H1 (cell line): ENCODE results near the gene ELAVL2. TPM values are rescaled to one million over a fixed set of nuclear protein-coding genes. Genes with fewer than 3 reads are reported as not detected.

Source experiments
- GABPA ChIP-seq: IDR thresholded peaks from 2 replicates; pipeline ENCODE4 v1.6.1; 2011; ENCODE audit warnings: mild to moderate bottlenecking, low read length, moderate library complexity, borderline replicate concordance; ENCODE audit not compliant: insufficient read depth
- SIN3A ChIP-seq, 2 experiments: IDR thresholded peaks in 1 of 2; conservative IDR thresholded peaks in 1 of 2; 2 replicates each; pipeline ENCODE4 v1.6.1; 2011 to 2012; ENCODE audit warnings: low read length in 2 of 2, improper control_type of control experiment in 1 of 2, low read depth in 1 of 2, mild to moderate bottlenecking in 1 of 2
- SP2 ChIP-seq: IDR thresholded peaks from 2 replicates; pipeline ENCODE4 v1.6.1; 2012; ENCODE audit warnings: mild to moderate bottlenecking, low read length, inconsistent platforms
- SUZ12 ChIP-seq: fragments of 200-600 bp; sonication (generic); IDR thresholded peaks from 2 replicates; pipeline ENCODE4 v1.6.1; 2012; ENCODE audit warnings: mild to moderate bottlenecking, inconsistent platforms, low read length, moderate library complexity, mixed read lengths
- TAF1 ChIP-seq: IDR thresholded peaks from 2 replicates; pipeline ENCODE4 v1.6.1; 2011; ENCODE audit warnings: mild to moderate bottlenecking, low read depth, low read length
- TCF12 ChIP-seq: IDR thresholded peaks from 2 replicates; pipeline ENCODE4 v1.6.1; 2011; ENCODE audit warnings: low read depth, mild to moderate bottlenecking, low read length
- polyA plus RNA-seq, 7 experiments: library from polyadenylated mRNA; depleted of rRNA in 3 of 7; stranded (reverse) in 5 of 7; unstranded in 2 of 7; fragments of >200 nt in 5 of 7; fragments of 200-250 nt in 2 of 7; gene quantifications; 1 replicate in 5 of 7; 2 replicates in 1 of 7; 4 replicates in 1 of 7; pipeline versions ENCODE4 v1.2.1 to v1.2.3, GENCODE V29; 2011 to 2013; ENCODE audit warnings: missing spikeins in 2 of 7, mixed read lengths in 2 of 7
- total RNA-seq: library from RNA; stranded (reverse); fragmentation: NEBNext Ultra II Directional; extraction: Animal tissue kit (Norgen Biotek cat#: 25700); gene quantifications from 2 replicates; pipeline ENCODE4 v1.2.1, GENCODE V29; 2021
- TF ChIP-seq, protein P1 (sequence below): IDR thresholded peaks from 2 replicates; pipeline ENCODE4 v1.6.1; 2011; ENCODE audit warnings: low read length, improper control_type of control experiment

Gene ELAVL2
- total and polyA plus RNA-seq, 2 of the 8 experiments (the other 6 are each of a cell fraction or from before 2014, with no cell fraction given): 4.9 to 21.9 TPM

GRCh38 chr9:23733495-23734078 lies 92.5 kb downstream of the ELAVL2 start (continued):
- TF ChIP-seq SIN3A (conservative IDR thresholded peaks at IDR 0.05 in 1 of 2, IDR thresholded peaks at IDR 0.05 in 1 of 2; ENCODE audit: low read depth in 1 of 2, low read length in 2 of 2) (no peak), GABPA (no peak), TCF12 (no peak), TAF1 (no peak), SUZ12 (no peak), SP2 (no peak)
- TF ChIP-seq, protein P1, sequence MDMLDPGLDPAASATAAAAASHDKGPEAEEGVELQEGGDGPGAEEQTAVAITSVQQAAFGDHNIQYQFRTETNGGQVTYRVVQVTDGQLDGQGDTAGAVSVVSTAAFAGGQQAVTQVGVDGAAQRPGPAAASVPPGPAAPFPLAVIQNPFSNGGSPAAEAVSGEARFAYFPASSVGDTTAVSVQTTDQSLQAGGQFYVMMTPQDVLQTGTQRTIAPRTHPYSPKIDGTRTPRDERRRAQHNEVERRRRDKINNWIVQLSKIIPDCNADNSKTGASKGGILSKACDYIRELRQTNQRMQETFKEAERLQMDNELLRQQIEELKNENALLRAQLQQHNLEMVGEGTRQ: no peak
